Stimulated activated CD8-positive, alpha-beta memory T cell treated with anti-CD3 and anti-CD28 coated beads, Interleukin-15, amount 100 ng/mL, for 48 hours (primary cell): ENCODE measurements around the gene CCDC61.

Source experiments
- DNase-seq, 2 donors: peaks; one replicate each; pipeline ENCODE4 v3.0.0-alpha.2; 2020; ENCODE audit warnings: low read depth in 2 of 2

The CCDC61 gene, protein sequence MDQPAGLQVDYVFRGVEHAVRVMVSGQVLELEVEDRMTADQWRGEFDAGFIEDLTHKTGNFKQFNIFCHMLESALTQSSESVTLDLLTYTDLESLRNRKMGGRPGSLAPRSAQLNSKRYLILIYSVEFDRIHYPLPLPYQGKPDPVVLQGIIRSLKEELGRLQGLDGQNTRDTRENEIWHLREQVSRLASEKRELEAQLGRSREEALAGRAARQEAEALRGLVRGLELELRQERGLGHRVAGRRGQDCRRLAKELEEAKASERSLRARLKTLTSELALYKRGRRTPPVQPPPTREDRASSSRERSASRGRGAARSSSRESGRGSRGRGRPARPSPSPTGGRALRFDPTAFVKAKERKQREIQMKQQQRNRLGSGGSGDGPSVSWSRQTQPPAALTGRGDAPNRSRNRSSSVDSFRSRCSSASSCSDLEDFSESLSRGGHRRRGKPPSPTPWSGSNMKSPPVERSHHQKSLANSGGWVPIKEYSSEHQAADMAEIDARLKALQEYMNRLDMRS

DNA sequence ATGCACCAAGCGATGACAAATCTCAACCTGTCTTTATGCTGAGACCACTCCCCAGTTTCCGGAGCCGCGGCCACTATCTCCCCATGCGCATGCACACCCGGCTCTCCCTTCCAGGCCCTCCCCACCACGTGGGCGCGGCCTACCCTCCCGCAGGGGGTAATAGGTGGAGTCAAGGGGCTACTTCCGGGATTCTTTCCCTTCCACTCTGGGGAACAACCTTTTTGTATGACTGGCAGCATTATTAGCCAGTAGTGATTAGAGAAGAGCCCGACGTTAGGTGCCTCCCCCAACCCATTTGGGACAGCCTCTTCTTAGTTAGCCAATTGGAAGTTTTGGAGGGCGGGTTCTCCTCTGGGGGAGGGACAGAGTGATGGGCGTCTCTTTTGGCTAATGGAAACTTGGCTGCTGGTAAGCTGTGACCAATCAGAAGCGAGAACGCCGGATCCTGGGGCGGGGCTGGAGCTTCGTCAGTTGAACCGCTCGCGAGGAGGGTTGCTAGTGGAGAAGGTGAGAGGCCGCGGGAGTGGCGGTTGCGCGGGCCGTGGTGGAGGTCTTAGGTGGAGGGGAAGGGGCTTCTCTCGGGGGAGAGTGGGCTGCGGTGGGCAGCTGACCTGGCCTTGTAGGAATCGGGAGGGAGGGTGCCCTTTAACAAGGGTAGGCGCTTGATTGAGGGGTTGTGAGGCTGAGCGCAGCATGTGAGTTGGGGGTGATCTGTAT lies at the start of gene CCDC61:
Gene CCDC61 (plus strand): TSS at position 470 of the 717 bp plus-strand sequence. CDS start 7,552 bp downstream, outside the sequence.
- peak; percentile 90 to 91 for DNase-seq

DNA sequence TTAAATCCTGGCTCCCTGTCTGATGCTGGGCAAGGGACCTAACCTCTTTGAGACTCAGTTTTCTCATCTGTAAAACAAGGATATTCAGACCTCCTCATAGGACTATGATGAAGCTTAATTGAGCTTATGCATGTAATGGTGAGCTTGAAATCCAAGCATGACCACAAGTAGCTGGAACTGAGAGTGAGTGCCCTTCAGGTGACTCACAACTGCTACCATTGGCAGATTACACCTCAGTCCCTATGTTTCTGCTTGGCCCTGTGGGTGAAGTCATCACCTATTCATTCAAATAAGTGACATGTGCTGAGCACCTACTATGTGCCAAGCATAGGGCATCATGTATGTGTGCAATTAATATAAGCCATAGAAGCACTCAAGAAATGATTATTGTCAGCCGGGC lies 47.3 kb upstream of the CCDC61 start:
- no peak for DNase-seq

DNA sequence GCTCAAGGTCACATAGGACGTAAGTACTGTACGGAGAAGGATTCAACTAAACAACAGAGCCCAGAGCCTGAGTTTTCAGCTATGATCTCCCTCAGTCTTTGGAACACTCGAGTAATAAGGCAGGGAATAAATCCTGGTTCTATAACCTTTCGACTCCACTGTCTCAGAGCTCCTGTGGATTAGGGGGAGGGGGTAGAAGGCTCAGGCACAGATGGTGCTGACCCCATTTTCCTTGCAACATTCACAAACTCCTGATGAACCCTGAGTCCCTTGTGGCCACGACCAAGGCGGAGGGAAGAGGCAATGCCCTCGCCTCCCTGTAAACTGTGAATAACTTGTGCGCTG lies 43.0 kb upstream of the CCDC61 start:
- DNase-seq: no peak

GRCh38 chr19:45952686-45953505 lies 42.4 kb upstream of the CCDC61 start:
- peak in 1 of 2 donors; percentile 22 for DNase-seq

GRCh38 chr19:45953676-45954075 lies 41.6 kb upstream of the CCDC61 start:
- DNase-seq: no peak

- no peak for DNase-seq
Observed at GRCh38 chr19:45954156-45954555, 41.1 kb upstream of the CCDC61 start.

GRCh38 chr19:45955905-45956608 lies 39.2 kb upstream of the CCDC61 start:
- DNase-seq: no peak

GRCh38 chr19:45958320-45958719 lies 36.9 kb upstream of the CCDC61 start:
- no peak for DNase-seq

DNA sequence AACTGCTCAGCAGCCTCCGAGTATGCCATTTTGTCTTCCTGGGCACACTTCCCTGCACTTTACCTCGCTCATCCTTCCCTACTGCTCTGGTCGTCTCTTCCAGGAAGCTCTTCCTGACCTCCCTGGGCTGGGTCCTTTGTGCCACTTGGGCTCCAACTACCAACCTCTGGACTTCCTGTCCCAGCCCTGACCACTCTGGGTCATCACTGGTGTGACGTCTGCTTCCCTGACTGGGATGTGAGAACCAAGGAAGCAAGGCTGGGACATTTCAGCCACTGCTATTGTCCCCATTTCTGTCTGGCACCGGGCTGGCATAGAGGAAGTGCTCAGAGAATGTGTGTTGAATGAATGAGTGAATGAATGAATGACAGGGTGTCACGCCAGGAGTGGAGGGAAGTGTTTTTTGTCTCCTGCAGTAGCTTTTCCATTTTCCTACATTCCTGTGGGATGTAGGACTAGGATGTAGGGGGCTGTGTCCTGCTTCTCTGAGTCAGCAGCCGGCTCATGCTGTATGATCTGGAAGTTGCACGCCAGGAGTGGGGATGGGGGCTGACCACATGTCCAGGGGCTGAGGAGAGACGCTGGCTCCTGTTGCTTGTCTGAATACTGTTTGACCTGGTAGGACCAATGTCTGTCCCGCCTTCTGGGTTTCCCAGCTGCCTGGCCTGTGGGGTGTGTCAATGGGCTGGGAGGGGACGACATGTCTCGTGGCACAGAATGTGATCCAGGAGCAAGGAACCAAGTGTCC lies 36.3 kb upstream of the CCDC61 start:
- DNase-seq: no peak

DNA sequence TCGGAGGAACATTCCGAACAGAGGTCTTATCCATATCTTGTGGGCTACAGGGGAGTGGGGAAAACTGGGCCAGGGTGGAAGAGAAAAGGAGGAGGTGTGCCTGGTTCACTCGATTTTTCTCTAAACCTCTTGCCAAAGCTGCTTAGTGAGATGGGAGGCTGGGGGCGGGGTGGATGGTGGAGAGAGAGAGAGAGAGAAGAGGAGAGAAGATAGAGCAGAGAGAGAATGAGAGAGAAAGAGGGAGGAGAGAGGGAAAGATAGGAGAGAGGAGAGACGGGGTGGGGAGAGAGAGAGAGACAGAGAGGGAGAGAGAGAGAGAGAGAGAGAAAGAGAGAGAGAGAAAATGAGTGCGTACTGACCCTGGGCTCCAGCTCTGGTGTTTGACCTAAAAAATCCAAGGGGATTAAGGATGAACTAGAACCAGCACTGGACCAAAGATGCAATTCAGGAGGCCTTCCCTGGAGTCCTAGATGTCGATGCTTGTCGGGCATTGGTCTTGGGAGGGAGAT lies 35.7 kb upstream of the CCDC61 start:
- DNase-seq: no peak

GRCh38 chr19:45960595-45961235 lies 34.6 kb upstream of the CCDC61 start:
- DNase-seq: no peak

DNA sequence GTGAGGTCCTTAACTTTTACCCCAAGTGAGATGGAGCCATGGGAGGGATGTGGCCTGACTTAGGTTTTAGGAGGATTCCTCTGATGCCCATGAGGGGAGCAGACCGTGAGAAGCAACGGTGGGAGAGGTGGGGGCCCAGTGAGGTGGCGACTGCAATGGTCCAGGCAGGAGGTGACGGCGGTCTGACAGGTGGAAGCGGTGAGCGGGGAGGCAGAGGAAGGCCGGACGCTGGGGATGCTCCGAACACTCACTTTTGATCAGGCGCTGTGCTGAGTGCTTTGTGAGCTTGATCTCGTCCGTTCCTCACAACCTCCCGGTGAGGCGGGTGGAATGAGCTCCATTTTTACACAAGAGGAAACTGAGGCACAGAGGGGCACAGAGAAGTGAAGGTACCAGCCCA lies 33.2 kb upstream of the CCDC61 start:
- DNase-seq: no peak

GRCh38 chr19:45967246-45967645 lies 28.0 kb upstream of the CCDC61 start:
- no peak for DNase-seq

GRCh38 chr19:45968626-45969025 lies 26.6 kb upstream of the CCDC61 start:
- DNase-seq: no peak

GRCh38 chr19:45969676-45970075 lies 25.6 kb upstream of the CCDC61 start:
- no peak for DNase-seq

- DNase-seq: no peak
Observed at GRCh38 chr19:45971260-45971902, 23.9 kb upstream of the CCDC61 start.

- DNase-seq: no peak
Observed at GRCh38 chr19:45972081-45972946, 23.0 kb upstream of the CCDC61 start.

DNA sequence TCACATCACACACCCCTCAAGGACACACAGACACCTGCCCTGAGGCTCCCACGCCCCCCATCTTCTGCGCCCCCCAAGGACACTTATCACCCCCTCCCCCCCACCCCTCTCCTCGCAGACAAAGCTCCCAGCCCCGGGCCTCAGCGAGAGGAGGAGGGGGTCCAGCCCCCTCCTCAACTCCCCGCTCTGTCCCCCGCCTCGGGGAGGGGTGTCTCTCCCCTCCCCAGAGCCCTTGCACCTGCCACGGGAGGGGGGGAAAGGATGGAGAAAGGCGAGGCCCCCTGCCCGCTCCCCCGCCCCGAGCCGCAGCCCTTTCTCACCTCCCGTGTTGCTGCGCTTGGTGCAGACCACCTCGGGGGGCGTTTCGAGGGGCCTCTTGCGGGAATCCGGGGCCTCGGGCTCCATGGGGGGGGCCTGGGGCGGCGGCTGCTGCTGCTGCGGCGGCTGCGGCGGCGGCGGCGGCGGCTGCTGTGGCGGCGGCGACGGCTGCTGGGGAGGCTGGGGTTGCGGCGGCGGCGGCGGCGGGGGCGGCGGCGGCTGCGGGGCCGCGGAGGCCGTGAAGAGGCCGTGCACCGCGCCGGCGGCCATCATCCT lies 22.2 kb upstream of the CCDC61 start:
- DNase-seq: no peak
